GM21367 (cell line): ENCODE measurements around the gene ELMOD3.
"Not testable (repeated sequence)": the region's sequence is repeated elsewhere in the genome, so short reads cannot be mapped to it uniquely, and the experiment has no call there.

Source experiments
- ATAC-seq: cut with Tn5 transposase; IDR thresholded peaks from one replicate; pipeline ENCODE4 v1.9.1; 2021; ENCODE audit not compliant: unreplicated experiment

Gene ELMOD3

DNA sequence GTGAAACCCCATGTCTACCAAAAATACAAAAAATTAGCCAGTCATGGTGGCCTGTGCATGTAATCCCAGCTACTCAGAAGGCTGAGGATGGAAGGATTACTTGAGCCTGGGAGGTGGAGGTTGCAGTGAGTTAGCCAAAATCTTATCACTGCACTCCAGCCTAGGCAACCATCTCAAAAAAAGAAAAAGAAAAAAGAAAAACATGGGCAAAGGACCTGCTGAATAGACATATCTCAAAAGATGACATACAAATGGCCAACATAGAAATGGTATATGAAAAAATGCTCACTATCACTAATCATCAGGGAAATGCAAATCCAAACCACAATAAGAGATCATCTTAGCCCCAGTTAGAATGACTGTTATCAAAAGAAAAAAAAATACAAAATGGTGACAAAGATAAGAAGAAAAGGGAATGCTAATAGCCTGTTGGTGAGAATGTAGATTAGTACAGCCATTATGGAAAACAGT is 25.4 kb upstream of the ELMOD3 start:
- ATAC-seq = no peak

DNA sequence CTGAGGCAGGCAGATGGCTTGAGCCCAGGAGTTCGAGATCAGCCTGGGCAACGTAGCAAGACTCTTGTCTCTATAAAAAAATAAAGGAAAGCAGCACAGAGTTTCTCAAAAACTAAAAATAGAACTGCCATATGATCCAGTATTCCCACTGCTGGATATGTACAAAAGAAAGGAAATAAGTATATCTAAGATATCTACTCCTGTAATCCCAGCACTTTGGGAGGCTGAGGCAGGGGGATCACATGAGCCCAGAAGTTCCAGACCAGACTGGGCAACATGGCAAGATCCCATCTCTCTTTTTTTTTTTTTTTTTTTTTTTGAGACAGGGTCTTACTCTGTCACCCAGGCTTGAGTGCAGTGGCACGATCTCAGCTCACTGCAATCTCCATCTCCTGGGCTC is 24.9 kb upstream of the ELMOD3 start:
- ATAC-seq = not testable (repeated sequence)

DNA sequence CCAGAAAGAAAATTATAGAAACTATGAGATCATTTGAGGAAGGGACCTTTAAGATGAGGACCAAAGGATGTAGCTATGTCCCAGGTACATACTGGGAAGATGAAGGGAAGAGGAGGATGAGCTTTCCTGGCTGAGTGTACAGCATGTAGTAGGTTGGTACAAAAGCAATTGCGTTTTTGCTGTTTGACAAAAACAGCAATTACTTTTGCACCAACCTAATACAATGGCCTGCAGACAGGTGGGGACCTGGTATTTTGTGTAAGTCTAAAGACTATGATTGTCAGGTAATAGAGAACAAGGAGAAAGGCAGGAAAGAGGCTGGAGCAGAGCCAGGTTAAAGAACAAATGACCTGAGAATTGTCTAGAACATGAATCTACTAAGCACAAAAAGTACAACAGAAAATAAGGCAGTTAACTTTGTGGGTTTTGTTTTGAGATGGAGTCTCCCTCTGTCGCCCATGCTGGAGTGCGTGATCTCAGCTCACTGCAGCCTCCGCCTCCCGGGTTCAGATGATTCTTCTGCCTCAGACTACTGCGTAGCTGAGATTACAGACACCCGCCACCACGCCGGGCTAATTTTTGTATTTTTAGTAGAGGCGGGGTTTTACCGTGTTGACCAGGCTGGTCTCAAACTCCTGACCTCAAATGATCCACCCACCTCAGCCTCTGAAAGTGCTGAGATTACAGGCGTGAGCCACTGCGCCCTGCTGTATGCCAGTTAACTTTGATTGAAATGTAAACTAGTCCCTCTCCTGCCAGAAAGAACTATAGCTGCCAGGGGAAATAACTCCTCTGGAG is 23.5 kb upstream of the ELMOD3 start:
- no peak for ATAC-seq

DNA sequence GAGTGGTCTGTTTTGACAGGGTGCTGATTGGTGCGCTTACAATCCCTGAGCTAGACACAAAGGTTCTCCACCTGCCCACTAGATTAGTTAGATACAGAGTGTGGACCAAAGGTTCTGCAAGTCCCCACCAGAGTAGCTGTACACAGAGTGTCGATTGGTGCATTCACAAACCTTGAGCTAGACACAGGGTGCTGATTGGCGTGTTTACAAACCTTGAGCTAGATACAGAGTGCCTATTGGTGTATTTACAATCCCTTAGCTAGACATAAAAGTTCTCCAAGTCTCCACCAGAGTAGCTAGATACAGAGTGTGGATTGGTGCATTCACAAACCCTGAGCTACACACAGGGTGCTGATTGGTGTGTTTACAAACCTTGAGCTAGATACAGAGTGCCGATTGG is 20.7 kb upstream of the ELMOD3 start:
- not testable (repeated sequence) for ATAC-seq

DNA sequence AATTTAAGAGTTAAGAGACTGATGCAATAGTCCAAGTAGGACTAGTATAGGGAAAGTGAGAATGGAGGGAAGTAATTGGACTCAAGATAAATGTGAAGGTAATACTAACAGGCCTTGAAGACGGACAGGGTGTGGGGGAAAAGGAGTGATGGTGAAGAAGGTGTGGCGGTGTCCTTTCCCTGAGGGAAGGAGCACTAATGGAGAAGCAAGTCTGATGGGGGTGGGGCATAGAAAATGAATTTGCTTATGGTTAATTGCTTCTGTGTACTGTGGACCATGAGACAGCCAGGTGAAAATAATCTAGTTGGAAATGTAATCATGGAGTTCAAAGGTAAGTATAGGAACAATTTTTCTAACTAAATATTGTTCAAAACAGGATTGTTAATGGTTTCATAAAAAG is 19.6 kb upstream of the ELMOD3 start:
- ATAC-seq = no peak

- no peak for ATAC-seq
These were observed 14.3 kb upstream of the ELMOD3 start for GRCh38 chr2:85340034-85340892.

- no peak for ATAC-seq
These were observed 13.1 kb upstream of the ELMOD3 start for GRCh38 chr2:85341269-85342029.

DNA sequence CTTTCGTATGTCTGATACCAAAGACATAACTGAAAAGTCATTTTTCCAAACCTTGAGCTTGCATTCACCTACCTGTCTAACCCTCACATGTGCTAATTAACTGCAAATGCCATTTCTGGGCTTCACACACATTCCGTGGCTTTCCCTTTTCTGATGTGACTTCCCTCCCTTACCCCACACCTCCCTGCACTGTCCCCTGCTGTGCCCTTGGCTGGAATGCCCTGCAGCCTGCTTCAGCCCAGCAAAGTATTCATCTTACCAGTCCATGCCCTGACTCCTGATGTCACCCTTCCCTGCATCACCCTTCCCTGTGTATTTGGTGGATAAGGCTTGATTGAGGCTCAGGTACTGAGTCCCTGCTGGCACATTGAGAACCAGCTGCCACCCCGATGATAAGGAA is 12.4 kb upstream of the ELMOD3 start:
- no peak for ATAC-seq

DNA sequence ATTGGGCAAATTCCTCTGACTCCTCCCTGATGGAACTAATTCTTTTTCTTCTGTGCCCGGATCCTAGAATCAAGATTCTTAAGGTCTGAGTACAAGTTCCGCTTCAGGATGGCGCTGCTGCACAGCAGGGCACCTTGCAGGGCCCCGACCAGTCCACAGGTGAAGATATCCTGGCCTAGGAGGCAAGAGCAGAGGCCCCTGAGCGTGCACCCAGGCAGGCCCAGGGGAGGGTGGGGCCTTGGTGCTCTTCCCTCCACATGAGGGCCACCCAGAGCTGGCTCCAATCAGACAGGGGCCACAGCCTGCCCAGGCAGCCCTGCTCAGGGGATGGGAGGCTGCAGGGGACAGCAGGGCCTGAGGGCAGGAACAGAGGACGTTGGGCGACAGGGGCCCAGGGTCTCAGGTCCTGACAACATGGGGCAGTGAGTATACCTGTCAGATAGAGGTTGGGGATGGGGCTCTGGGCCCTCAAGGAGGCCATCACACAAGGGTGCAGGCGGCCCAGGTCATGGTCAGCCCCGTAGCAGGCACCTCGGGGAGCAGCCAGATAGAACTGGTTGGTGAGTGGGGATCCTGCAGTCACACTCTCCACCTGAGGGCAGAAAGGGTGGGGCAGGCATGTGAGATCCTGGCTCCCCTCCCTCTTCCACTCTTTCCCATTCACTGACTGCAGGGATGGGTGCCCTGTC is 11.2 kb upstream of the ELMOD3 start:
- not testable (repeated sequence) for ATAC-seq

DNA sequence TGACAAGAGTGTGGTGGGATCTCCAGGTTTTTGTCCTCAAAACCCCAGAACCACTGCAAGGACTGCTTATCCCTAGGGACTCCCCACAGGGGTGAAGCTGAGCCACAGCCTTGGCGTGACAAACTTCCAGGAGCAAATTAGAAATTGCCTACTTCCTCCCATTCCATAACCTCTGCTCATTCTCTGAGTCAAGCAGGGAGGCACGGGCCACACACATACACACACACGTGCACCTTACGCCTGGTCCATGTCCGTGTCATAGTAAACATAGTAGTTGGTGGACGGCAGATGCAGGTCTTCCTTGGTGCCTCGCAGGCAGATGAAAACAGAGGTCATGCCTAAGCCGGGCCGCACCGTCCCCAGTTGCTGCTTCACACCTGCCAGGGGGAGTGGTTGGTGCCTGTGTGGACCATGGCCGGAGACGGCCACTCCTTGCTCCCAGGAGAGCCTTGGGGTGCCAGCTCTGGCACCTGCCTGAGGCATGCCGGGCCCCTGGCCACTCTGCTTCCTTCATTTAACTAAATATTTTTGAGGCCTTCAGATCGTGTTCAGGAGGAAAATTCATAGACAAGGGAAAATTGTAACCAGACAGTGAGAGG is 10.1 kb upstream of the ELMOD3 start:
- no peak for ATAC-seq

DNA sequence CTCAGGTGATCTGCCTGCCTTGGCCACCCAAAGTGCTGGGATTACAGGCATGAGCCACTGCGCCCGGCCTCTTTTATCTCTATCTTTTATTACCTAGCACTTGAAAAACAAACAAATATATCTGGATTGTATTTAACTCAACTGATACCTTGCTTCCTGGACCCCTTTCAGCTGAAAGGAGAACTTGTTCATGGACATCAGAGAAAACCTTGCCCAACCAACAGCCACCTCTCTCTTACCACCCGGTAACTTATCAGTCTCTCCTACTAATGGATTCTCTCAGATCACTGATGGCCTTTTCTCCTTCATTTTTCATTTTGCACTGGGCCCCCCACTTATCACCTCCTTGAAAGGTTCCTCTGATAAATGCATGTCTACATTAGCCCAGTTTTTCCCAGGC is 7.0 kb upstream of the ELMOD3 start:
- no peak for ATAC-seq

DNA sequence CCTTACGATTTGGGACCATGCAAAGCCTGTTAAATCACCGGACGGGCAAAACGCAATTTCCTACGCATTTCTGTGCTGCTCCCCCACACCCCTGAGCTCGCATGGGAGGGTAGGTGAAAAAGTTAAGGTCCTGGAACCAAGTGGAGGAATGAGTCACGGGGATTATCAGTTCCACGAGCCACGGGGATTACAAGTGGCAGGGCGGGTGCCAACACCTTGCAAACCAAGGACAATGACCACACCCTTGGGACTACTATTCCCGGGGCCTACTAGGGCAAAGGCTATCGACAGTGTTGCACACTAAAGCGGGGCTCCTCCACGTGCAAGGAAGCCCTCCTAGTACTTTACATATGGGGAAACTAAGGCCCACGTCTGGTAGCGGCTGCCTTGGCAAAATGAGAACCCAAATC is 688 bp upstream of the ELMOD3 start:
- no peak for ATAC-seq

GRCh38 chr2:85355073-85355410 is 473 bp downstream of the ELMOD3 start:
- no peak for ATAC-seq

- no peak for ATAC-seq
These were observed 952 bp downstream of the ELMOD3 start for GRCh38 chr2:85355521-85355920.

- ATAC-seq = no peak
These were observed 1.6 kb downstream of the ELMOD3 start for GRCh38 chr2:85356186-85356585.

- no peak for ATAC-seq
These were observed 3.2 kb downstream of the ELMOD3 start for GRCh38 chr2:85357736-85358135.

GRCh38 chr2:85362653-85363387 is 8.3 kb downstream of the ELMOD3 start:
- ATAC-seq = not testable (repeated sequence)

GRCh38 chr2:85367180-85367579 is 12.6 kb downstream of the ELMOD3 start:
- ATAC-seq = no peak

- no peak for ATAC-seq
These were observed 14.4 kb downstream of the ELMOD3 start for GRCh38 chr2:85368921-85369320.

DNA sequence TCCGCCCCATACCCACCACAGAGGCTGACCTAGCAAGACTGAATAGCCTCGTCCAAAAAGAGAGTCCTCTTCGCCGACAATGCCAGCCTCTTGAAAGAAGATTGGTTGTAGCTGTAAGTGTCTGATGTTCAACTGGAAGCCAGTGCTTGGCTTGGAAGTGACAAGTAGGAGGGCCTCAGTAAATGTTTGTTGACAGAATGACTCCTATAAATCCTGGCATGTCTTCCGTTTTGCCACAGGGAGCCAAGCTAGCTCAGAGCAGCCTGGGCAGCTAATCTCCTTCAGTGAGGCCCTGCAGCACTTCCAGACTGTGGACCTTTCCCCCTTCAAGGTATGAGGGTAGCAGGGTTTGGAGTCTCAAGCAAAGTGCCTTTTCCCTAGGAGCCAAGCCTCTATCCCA is 14.9 kb downstream of the ELMOD3 start:
- ATAC-seq = no peak
